HG03520 (cell line): Measurements from ENCODE around the gene CMTM8.
"Not testable (repeated sequence)": the region's sequence is repeated elsewhere in the genome, so short reads cannot be mapped to it uniquely, and the experiment has no call there.

ENCODE experiments used
- ATAC-seq: cut with Tn5 transposase; IDR thresholded peaks from one replicate; pipeline ENCODE4 v1.9.1; 2021; ENCODE audit warnings: mild to moderate bottlenecking, moderate library complexity; ENCODE audit not compliant: unreplicated experiment

Gene CMTM8

DNA sequence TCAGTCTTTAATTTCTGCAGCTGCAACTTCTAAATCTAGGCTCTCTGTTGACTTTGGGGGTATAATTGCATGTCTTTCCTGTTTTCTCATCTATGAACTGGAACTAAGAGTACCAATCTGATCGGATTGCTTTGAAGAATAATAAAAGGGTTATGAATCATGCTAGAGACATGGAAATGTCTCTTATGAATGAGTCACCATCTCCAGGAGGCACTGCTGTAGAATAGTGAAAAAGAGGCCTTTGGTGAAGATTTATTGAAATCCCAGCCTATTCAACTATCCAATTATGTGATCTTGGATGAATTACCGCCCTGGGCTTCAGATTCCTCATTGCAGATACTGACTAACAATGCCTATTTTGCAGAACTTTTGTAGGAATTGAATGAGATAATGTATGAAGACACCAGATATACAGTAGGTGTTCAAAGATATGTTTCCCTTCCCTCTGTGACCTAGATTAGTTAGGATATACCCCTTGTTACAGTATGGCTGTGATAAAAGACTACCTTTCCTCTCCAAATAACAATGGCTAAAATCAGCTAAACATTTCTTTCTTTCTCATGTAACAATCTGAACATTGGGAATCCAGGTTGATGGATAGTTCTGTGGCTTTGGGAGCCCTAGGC is 11.5 kb upstream of the CMTM8 start:
- no peak for ATAC-seq

DNA sequence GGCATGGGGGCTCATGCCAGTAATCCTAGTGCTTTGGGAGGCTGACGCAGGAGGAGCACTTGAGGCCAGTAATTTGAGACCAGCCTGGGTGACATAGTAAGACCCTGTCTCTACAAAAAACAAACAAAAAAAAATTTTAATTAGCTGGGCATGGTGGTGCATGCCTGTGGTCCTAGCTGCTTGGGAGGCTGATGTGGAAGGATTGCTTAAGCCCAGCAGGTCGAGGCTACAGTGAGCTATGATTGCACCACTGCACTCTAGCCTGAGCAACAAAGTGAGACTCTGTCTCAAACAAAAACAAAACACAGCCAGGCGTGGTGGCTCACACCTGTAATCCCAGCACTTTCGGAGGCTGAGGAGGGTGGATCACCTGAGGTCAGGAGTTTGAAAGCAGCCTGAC is 9.7 kb upstream of the CMTM8 start:
- not testable (repeated sequence) for ATAC-seq

GRCh38 chr3:32229565-32229964 is 8.9 kb upstream of the CMTM8 start:
- no peak for ATAC-seq

DNA sequence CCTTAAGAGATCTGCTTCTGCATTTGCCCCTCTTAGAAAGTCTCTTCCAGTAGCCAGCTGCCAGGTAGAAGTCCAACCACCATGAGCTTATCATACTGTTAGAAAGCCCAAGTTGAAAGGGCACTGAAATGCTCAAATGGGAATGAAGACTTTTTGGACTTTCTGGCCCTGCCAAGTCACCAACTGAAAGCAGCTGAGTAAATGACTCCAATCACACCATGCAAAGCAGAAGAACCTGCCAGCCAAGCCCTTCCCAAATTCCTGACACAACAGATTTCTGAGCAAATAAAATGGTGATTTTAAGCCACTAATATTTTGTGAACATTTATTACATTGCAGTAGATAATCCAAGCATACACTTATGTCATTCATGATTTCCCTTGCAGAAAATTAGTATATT is 2.1 kb upstream of the CMTM8 start:
- no peak for ATAC-seq

DNA sequence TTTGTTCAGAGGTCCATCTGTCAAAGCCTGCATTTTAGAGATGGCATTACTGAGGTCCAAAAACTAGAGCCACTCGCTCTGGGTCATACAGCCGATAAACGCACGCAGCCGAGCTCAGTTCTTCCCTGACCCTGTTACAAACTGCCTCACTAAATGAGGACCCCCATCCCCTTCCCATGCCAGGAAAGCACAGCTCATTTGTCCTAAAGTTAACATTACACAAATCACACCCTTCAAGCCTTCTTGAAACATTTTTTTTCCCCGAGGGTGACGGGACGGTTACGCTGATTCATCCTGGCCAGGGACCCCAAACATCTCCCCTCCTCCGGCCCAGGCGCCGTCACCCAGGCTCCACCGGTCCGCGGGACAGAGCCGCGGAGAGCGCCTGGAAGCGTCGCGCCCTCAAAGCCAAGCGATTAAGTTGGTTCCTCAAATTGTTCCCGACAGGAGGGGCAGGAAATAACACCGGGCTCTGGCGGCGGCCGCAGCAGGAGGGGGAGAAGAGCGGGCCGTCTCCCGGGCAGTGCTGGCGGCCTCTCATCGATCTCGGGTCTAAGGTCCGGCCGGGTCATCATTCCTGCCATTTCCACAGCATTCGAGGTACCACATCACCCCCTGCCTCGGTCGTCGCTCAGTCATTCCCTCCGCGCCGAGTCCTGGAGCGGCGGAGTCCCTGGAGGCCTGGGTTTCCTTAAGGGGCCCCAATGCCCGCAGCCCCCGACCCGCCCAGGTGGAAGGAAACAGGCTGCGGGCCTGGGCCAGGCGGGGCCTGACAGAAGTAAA is 619 bp upstream of the CMTM8 start:
- no peak for ATAC-seq

DNA sequence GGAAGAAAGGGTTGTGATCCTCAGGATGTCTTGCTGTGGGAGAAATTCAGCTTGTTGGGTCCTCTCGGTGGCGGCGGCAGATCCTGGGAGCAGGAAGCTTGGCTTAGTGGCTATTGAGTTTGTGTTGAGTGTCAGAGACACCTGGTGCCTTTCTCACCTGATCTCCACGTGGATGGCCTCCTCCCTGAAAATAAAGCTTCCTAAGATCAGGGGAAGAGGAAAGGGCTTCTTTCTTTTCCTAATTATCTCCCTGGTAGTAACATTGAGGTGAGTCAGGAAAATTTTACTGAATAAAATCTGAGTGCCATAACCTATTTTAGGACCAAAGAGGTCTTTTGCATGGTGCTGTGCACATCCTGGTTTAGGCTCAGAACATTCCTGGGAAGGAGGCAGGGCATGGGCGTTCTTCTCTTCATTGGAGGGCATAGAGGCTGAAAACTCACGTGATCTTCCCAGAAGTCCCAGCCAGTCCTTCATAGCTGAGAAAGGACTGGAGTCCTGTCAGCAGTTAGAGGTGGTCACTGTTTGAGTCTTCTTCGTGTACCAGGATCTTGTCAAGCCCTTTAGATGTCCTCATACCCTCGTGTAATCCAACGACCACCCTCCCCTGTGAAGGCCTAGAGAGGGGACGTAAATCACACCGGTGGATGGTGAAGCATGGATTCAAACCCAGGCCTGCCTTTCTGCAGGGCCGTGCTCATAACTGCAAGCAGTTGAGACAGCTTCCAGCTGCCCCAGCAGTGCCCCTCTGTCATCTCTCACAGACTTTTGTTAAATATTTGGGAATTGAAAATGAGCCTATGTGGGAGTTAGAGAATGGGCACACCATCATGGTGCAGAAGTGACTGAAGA is 1.1 kb downstream of the CMTM8 start:
- no peak for ATAC-seq

DNA sequence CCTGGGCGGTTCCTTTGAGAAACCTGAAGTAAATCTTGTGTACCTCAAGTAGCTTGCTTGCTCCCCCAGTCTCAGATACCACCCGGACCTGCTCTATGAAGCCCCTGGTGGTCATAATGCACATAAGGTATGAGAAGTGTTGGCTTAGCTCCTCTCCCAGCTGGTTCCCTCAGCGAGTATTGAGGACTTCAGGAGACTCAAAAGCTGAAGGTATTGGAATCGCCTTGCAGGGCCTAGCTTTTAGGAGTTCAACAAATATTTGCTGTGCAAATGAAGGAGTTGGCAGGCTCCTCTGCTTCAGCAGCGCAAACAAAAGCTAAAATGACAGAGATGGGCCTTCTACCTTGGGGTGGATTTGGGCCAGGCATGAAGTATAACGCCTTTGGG is 1.7 kb downstream of the CMTM8 start:
- ATAC-seq = peak; percentile 58

DNA sequence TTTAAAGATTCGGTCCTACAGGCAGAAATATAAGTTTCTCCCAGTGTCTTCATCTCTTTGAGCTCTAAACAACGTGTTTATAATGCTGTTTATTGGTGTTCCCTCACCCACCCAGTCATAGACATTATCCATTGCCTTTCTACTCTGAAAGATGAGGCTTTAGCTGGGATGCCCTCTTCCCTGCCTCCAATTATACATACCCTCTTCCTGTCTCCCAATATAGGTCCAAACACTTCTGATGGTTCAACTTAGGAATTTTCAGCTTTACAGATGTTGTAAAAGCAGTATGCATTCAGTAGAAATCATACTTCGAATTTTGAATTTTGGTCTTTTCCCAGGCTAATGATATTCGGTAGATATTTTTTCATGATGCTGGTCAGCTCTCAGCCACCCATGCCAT is 2.6 kb downstream of the CMTM8 start:
- no peak for ATAC-seq

DNA sequence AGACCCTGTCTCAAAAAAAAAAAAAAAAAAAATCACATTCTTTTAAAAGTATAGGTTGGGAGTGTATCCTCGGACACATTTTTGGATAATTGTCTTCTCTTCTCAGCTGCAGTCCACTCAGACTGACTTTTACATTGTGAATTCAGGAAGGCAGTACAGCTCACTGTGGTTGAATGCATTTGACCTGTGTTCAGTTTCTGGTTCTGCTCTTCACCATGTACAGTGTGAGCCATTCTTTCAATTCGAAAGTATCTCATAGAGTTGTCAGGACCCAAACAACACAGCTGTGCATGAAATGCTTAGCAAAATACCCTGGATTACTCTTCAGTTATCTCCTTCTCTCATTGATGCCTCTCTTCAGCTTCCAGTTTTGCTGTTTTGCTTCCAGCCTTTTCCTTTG is 5.0 kb downstream of the CMTM8 start:
- ATAC-seq = no peak

GRCh38 chr3:32245200-32245599 is 6.7 kb downstream of the CMTM8 start:
- ATAC-seq = no peak

DNA sequence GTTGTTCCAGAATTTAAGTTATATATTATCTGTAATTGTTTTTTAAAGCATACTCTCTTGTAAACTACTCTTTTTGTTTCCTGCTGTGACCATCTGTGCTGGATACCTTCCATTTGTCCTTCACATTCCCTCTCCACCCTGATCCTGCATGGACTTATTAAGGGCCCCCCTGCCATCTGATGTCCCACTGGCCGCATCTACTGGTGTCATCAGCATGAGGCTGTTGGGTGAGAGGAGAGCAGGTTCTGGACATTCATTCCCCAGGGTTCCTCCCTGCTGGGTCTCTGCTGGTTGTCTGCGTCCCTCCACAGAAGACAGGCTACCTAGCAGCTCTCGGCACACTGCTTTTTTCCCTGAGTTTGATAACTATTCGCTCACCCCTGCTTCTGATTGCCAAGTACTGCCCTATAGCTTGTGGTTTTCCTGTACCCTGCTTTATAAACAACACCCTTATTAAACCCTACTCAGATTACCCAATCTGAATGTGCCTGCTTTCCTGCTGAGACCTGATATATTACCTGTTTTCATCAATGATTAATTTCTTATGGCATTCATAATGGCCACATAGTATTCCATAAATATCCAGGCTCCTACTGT is 7.7 kb downstream of the CMTM8 start:
- no peak for ATAC-seq

DNA sequence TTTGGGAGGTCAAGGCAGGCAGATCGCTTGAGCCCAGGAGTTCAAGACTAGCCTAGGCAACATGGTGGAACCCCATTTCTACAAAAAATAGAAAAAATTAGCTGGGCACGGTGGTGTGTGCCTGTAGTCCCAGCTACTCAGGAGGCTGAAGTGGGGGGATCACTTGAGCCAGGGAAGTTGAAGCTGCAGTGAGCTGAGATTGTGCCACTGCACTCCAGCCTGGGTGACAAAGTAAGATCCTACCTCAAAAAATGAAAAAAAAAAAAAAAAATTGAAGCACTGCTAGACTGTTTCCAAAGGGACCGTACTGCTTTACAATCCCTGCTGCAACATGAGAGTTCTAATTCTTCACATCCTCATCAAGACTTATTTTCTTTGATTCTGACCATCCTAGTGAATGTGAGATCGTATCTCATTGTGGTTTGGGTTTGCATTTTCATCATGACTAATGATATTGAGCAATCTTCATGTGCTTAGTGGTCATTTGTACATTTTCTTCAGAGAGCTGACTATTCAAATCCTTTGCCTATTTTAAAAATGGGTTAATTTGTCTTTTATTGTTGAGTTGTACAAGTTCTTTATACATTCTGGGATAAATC is 10.8 kb downstream of the CMTM8 start:
- ATAC-seq = no peak

DNA sequence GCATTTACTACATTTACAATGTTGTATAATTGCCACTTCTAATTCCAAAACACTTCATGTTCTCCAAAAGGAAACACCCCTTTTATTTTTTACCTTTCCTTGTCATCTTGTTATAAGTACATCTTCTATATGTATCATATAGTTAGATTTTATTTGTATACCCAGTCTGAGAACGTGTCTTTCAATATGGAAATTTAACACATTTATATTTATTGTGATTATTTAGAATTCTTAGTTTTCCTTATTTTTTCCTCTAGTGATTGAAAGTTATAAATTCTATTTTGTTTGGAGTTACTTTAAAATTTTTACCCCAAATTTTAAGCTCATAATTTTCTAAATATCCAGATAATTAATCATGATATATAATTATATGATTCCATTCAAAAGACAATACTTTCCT is 15.8 kb downstream of the CMTM8 start:
- ATAC-seq = no peak

GRCh38 chr3:32255345-32255744 is 16.9 kb downstream of the CMTM8 start:
- ATAC-seq = no peak

- no peak for ATAC-seq
Observed at GRCh38 chr3:32256206-32256605, 17.7 kb downstream of the CMTM8 start.

GRCh38 chr3:32257042-32257441 is 18.6 kb downstream of the CMTM8 start:
- ATAC-seq = no peak

DNA sequence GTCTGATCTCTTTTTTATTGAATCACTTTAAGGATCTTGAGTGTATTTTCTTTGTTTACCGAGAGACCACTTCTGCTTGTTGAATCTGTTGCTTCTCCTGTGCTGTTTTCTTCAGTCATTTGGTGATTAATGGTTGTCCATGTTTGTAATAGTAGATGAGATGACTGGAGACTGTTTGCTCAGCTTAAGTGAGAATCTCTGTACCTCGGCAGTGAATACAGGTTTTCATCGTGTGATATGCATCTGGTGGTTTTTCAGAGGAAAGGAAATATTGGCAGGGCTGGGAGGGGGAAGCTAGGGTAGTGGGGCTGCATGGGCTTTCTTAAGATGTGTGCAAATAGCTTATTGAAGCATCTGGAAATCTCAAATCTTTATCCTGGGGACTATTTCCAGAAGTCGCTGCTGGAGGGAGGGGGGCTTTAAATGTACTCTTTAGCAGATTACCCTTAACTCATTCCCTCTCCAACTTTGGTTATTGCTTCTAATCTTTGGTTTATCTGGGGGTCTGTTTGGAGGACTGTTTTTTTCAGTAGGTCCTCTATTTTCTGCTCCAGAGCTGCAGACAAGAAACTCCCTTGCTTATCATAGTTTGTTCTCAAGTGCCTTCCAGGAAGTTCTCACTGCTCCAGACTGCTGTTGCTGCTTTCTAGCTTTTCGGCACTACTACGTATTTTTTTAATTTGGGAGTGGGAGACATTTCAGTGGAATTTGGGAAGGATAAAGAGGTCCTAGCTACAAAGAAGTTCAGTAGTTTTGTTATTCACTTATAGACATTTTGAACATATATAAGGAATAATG is 19.4 kb downstream of the CMTM8 start:
- ATAC-seq = no peak

- no peak for ATAC-seq
Observed at GRCh38 chr3:32258869-32259268, 20.4 kb downstream of the CMTM8 start.

DNA sequence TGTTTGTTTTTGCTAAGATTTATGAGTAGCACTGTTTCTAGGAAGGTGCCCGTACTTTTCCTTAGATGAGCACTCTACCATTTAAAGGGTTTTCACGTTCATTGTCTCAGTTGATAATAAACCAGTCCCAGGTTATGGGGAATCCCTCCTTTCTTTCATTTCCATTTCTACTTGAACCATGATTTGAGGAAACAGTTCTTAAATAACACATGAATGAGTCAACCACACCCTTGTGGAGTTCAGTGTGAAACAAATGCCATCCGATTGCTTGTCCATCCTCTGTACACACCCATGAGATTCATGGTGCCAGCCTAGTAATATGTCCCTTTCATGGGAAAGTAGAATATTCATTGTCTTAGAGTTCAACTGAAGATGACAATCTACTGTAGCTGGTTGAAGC is 23.1 kb downstream of the CMTM8 start:
- ATAC-seq = no peak

- no peak for ATAC-seq
Observed at GRCh38 chr3:32262201-32262600, 23.7 kb downstream of the CMTM8 start.
